Gastroesophageal sphincter (tissue), 3 donors: ENCODE results near the gene MAN2A1.

ENCODE experiments used
- CTCF ChIP-seq, 4 experiments: fragments of 200-600 bp in 2 of 4; fragments of 450-650 bp in 2 of 4; sonication (generic) in 1 of 4; IDR thresholded peaks; one replicate each; pipeline ENCODE4 v1.5.1; 2017 to 2019; ENCODE audit warnings: antibody characterized with exemption in 4 of 4, mild to moderate bottlenecking in 2 of 4, moderate library complexity in 2 of 4
- POLR2A ChIP-seq, 2 donors: fragments of 450-650 bp; IDR thresholded peaks; one replicate each; pipeline ENCODE4 v1.6.1; 2017; ENCODE audit warnings: antibody characterized with exemption in 2 of 2, mild to moderate bottlenecking in 2 of 2, moderate library complexity in 1 of 2
- POLR2AphosphoS5 ChIP-seq: sonication (generic); formaldehyde crosslinking; IDR thresholded peaks from one replicate; pipeline ENCODE4 v1.6.1; 2017; ENCODE audit warnings: antibody characterized with exemption

- TF ChIP-seq CTCF (IDR thresholded peaks at IDR 0.05) (no peak), POLR2AphosphoS5 (no peak), POLR2A (IDR thresholded peaks at IDR 0.05) (no peak)
These were observed 217.5 kb downstream of the MAN2A1 start for GRCh38 chr5:109907189-109907588.
